HEK293 (cell line): ENCODE measurements around the gene HOXB13.

Experiments used
- CTCF ChIA-PET: fragments of 350-600 bp; formaldehyde crosslinking; extraction: SDS; loops from one replicate; lab custom pipeline; 2021; ENCODE audit warnings: antibody characterized with exemption; lab: Yijun Ruan, JAX
- POLR2A ChIA-PET: fragments of 300-600 bp; formaldehyde crosslinking; extraction: SDS; loops from one replicate; lab custom pipeline; 2020; ENCODE audit warnings: antibody characterized with exemption, inconsistent platforms; lab: Yijun Ruan, JAX
- H3K27ac ChIP-seq: fragments of 200-500 bp; sonication (Bioruptor generic); 2 replicates; pipeline ENCODE4 v1.5.1; 2014; ENCODE audit warnings: low read depth, low read length, control low read depth, inconsistent platforms; ENCODE audit errors: extremely low read depth
- H3K36me3 ChIP-seq, 2 experiments: fragments of 200-500 bp in 1 of 2; sonication (Bioruptor generic) in 1 of 2; 1 replicate in 1 of 2; 2 replicates in 1 of 2; pipeline ENCODE4 v1.5.1; 2014 to 2017; ENCODE audit warnings: inconsistent platforms in 2 of 2, low read length in 2 of 2; ENCODE audit not compliant: control insufficient read depth in 2 of 2, insufficient read depth in 1 of 2
- H3K4me1 ChIP-seq: fragments of 200-500 bp; sonication (Bioruptor generic); 2 replicates; pipeline ENCODE4 v1.5.1; 2014; ENCODE audit warnings: mild to moderate bottlenecking, low read length, inconsistent platforms; ENCODE audit not compliant: control insufficient read depth, insufficient read depth
- H3K4me3 ChIP-seq: 2 replicates; pipeline ENCODE4 v1.5.1; 2011; ENCODE audit warnings: low read depth, mild to moderate bottlenecking, control low read depth, low read length, moderate library complexity
- H3K9me3 ChIP-seq: fragments of 200-500 bp; sonication (Bioruptor generic); 2 replicates; pipeline ENCODE4 v1.5.1; 2014; ENCODE audit warnings: low read depth, low read length, inconsistent platforms; ENCODE audit not compliant: control insufficient read depth, insufficient read depth
- BCL11B ChIP-seq: fragments of 450-650 bp; formaldehyde crosslinking; IDR thresholded peaks from 2 replicates; pipeline ENCODE4 v1.5.1; 2016; ENCODE audit warnings: low read depth, missing biosample characterization, missing genetic modification characterization
- GLIS1 ChIP-seq: fragments of 450-650 bp; formaldehyde crosslinking; IDR thresholded peaks from 2 replicates; pipeline ENCODE4 v1.5.1; 2016; ENCODE audit warnings: missing biosample characterization, missing genetic modification characterization
- HOXC10 ChIP-seq: sonication (generic); formaldehyde crosslinking; IDR thresholded peaks from 2 replicates; pipeline ENCODE4 v1.8.1; 2023; ENCODE audit warnings: mild to moderate bottlenecking, missing genetic modification reagents
- KLF1 ChIP-seq: fragments of 450-650 bp; formaldehyde crosslinking; IDR thresholded peaks from 2 replicates; pipeline ENCODE4 v1.5.1; 2016; ENCODE audit warnings: missing biosample characterization, missing genetic modification characterization
- MYNN ChIP-seq: fragments of 450-650 bp; formaldehyde crosslinking; IDR thresholded peaks from 2 replicates; pipeline ENCODE4 v1.5.1; 2016; ENCODE audit warnings: missing biosample characterization, missing genetic modification characterization, borderline replicate concordance
- OSR2 ChIP-seq: fragments of 450-650 bp; formaldehyde crosslinking; IDR thresholded peaks from 2 replicates; pipeline ENCODE4 v1.5.1; 2016; ENCODE audit warnings: missing biosample characterization, missing genetic modification characterization
- PRDM1 ChIP-seq: fragments of 450-650 bp; formaldehyde crosslinking; IDR thresholded peaks from 2 replicates; pipeline ENCODE4; 2016; ENCODE audit warnings: missing biosample characterization, missing genetic modification characterization
- PRDM10 ChIP-seq: fragments of 450-650 bp; formaldehyde crosslinking; IDR thresholded peaks from 2 replicates; pipeline ENCODE4 v1.5.1; 2016; ENCODE audit warnings: missing biosample characterization, missing genetic modification characterization
- RBAK ChIP-seq: fragments of 450-650 bp; formaldehyde crosslinking; IDR thresholded peaks from 2 replicates; pipeline ENCODE4 v1.5.1; 2016; ENCODE audit warnings: missing biosample characterization, missing genetic modification characterization
- SALL2 ChIP-seq: fragments of 450-650 bp; formaldehyde crosslinking; IDR thresholded peaks from 2 replicates; pipeline ENCODE4 v1.5.0; 2017; ENCODE audit warnings: missing biosample characterization, mild to moderate bottlenecking, missing genetic modification characterization, borderline replicate concordance
- SCRT2 ChIP-seq: fragments of 450-650 bp; formaldehyde crosslinking; IDR thresholded peaks from 2 replicates; pipeline ENCODE4 v1.5.1; 2016; ENCODE audit warnings: missing biosample characterization, missing genetic modification characterization
- ZBTB21 ChIP-seq: fragments of 450-650 bp; formaldehyde crosslinking; IDR thresholded peaks from 2 replicates; pipeline ENCODE4 v1.5.1; 2017; ENCODE audit warnings: missing biosample characterization, missing genetic modification characterization
- ZBTB44 ChIP-seq: fragments of 450-650 bp; IDR thresholded peaks from 2 replicates; pipeline ENCODE4 v1.5.1; 2018; ENCODE audit warnings: missing biosample characterization, mild to moderate bottlenecking, missing genetic modification characterization
- ZEB2 ChIP-seq: fragments of 450-650 bp; formaldehyde crosslinking; IDR thresholded peaks from 2 replicates; pipeline ENCODE4 v1.5.1; 2016; ENCODE audit warnings: missing biosample characterization, missing genetic modification characterization
- ZFHX2 ChIP-seq: fragments of 450-650 bp; formaldehyde crosslinking; conservative IDR thresholded peaks from 2 replicates; pipeline ENCODE4 v1.5.1; 2016; ENCODE audit warnings: missing biosample characterization, missing genetic modification characterization
- ZNF354C ChIP-seq: fragments of 450-650 bp; formaldehyde crosslinking; IDR thresholded peaks from 2 replicates; pipeline ENCODE4 v1.5.1; 2016; ENCODE audit warnings: missing biosample characterization, missing genetic modification characterization, low read depth, borderline replicate concordance
- ZNF404 ChIP-seq: fragments of 450-650 bp; formaldehyde crosslinking; IDR thresholded peaks from 2 replicates; pipeline ENCODE4 v1.5.1; 2017; ENCODE audit warnings: missing biosample characterization, missing genetic modification characterization
- ZNF580 ChIP-seq: fragments of 450-650 bp; formaldehyde crosslinking; IDR thresholded peaks from 2 replicates; pipeline ENCODE4 v1.5.1; 2016; ENCODE audit warnings: missing biosample characterization, missing genetic modification characterization
- ZNF626 ChIP-seq: fragments of 450-650 bp; sonication (Bioruptor Pico); formaldehyde crosslinking; IDR thresholded peaks from 2 replicates; pipeline ENCODE4 v1.5.1; 2018; ENCODE audit warnings: missing biosample characterization, missing genetic modification characterization, inconsistent platforms
- ZNF664 ChIP-seq: fragments of 450-650 bp; formaldehyde crosslinking; IDR thresholded peaks from 2 replicates; pipeline ENCODE4 v1.5.1; 2016; ENCODE audit warnings: missing biosample characterization, missing genetic modification characterization
- TF ChIP-seq, protein P1 (sequence below): fragments of 450-650 bp; formaldehyde crosslinking; IDR thresholded peaks from 2 replicates; pipeline ENCODE4 v1.5.1; 2016; ENCODE audit warnings: missing biosample characterization, missing genetic modification characterization
- TF ChIP-seq, protein P2 (sequence below): fragments of 450-650 bp; formaldehyde crosslinking; IDR thresholded peaks from 2 replicates; pipeline ENCODE4 v1.5.1; 2017; ENCODE audit warnings: missing biosample characterization, missing genetic modification characterization

The HOXB13 gene

GRCh38 chr17:48776602-48777001 is 48.1 kb upstream of the HOXB13 start:
- Histone ChIP-seq H3K27ac (no peak overlapping the region), H3K9me3 (no peaks in the 10 kb centered on the region; the same call in 1 of the 2 replicates), H3K4me1 (no peaks in the 10 kb centered on the region), H3K36me3 (no peaks in the 10 kb centered on the region), H3K4me3 (no peak overlapping the region)
- POLR2A ChIA-PET, result no interaction called here
- no peak for TF ChIP-seq ZBTB44
- TF ChIP-seq PRDM1, result no peak
- no peak for TF ChIP-seq RBAK (tag by site-specific recombination)
- TF ChIP-seq ZNF354C (tag by site-specific recombination), result no peak
- no peak for TF ChIP-seq SALL2 (tag by site-specific recombination)
- no peak for TF ChIP-seq BCL11B (tag by site-specific recombination)
- TF ChIP-seq ZNF626, result no peak
- no peak for TF ChIP-seq OSR2
- no peak for TF ChIP-seq ZNF404
- CTCF ChIA-PET, result interaction anchor here (1.2 to 1.4 kb wide), 2 partner anchors 25 to 52 kb away, joined by 3 to 6 read pairs; no protein-coding TSS in a partner anchor

DNA sequence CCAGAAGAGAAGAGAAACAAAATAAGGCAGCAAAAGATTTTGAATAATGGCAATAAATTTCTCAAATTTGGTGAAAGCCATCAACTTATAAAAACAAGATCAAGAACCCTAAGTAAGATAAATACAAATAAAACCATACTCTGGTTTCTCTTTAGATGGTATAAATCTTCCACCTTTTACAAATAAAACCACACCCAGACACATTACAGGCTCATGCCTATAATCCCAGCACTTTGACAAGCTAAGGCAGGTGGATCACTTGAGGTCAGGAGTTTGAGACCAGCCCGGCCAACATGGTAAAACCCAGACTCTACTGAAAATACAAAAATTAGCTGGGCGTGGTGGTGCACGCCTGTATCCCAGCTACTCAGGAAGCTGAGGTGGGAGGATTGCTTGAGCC is 44.7 kb upstream of the HOXB13 start:
- CTCF ChIA-PET, result interaction anchor here (1.2 to 1.4 kb wide), 2 partner anchors 18 to 106 kb away, joined by 3 read pairs; no protein-coding TSS in a partner anchor

GRCh38 chr17:48770954-48771353 is 42.4 kb upstream of the HOXB13 start:
- CTCF ChIA-PET, result interaction anchor here (0.6 to 2.0 kb wide), 3 partner anchors 34 to 891 kb away, joined by 3 to 7 read pairs (median 4); no protein-coding TSS in a partner anchor
- H3K4me3 ChIP-seq, result no peak overlapping the region
- POLR2A ChIA-PET, result no interaction called here
- H3K9me3 ChIP-seq, result no peaks in the 10 kb centered on the region
- TF ChIP-seq PRDM10 (peak; percentile 52; the same call in 1 of the 2 replicates), ZNF580 (tag by site-specific recombination) (no peak), HOXC10 (CRISPR knock-in tag) (no peak), MYNN (tag by site-specific recombination) (no peak), ZNF664 (no peak), SCRT2 (tag by site-specific recombination) (no peak), ZFHX2 (tag by site-specific recombination) (peak; percentile 47; the same call in 1 of the 2 replicates), GLIS1 (tag by site-specific recombination) (peak; percentile 79)
- TF ChIP-seq, protein P1, sequence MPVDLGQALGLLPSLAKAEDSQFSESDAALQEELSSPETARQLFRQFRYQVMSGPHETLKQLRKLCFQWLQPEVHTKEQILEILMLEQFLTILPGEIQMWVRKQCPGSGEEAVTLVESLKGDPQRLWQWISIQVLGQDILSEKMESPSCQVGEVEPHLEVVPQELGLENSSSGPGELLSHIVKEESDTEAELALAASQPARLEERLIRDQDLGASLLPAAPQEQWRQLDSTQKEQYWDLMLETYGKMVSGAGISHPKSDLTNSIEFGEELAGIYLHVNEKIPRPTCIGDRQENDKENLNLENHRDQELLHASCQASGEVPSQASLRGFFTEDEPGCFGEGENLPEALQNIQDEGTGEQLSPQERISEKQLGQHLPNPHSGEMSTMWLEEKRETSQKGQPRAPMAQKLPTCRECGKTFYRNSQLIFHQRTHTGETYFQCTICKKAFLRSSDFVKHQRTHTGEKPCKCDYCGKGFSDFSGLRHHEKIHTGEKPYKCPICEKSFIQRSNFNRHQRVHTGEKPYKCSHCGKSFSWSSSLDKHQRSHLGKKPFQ (tag by site-specific recombination), result 0 out of 2 replicates have a peak, but pooled peaks have one; percentile 16
- TF ChIP-seq, protein P2, sequence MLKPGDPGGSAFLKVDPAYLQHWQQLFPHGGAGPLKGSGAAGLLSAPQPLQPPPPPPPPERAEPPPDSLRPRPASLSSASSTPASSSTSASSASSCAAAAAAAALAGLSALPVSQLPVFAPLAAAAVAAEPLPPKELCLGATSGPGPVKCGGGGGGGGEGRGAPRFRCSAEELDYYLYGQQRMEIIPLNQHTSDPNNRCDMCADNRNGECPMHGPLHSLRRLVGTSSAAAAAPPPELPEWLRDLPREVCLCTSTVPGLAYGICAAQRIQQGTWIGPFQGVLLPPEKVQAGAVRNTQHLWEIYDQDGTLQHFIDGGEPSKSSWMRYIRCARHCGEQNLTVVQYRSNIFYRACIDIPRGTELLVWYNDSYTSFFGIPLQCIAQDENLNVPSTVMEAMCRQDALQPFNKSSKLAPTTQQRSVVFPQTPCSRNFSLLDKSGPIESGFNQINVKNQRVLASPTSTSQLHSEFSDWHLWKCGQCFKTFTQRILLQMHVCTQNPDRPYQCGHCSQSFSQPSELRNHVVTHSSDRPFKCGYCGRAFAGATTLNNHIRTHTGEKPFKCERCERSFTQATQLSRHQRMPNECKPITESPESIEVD (tag by site-specific recombination), result peak; percentile 13; the same call in 1 of the 2 replicates
- H3K27ac ChIP-seq, result no peak overlapping the region
- H3K36me3 ChIP-seq, result no peaks in the 10 kb centered on the region
- no peaks in the 10 kb centered on the region for H3K4me1 ChIP-seq

More for the DNA sequence above, 44.7 kb upstream of the HOXB13 start:
- Histone ChIP-seq H3K4me1 (no peaks in the 10 kb centered on the region), H3K27ac (no peak overlapping the region)
- TF ChIP-seq KLF1 (tag by site-specific recombination), result peak; percentile 36; the same call in 1 of the 2 replicates
- no peak for TF ChIP-seq ZBTB21
- TF ChIP-seq ZEB2 (tag by site-specific recombination), result no peak
- TF ChIP-seq, all 188 proteins: peak for 1
- Histone ChIP-seq H3K36me3 (no peaks in the 10 kb centered on the region), H3K9me3 (no peaks in the 10 kb centered on the region), H3K4me3 (no peak overlapping the region)
- POLR2A ChIA-PET, result no interaction called here
